B cell (primary cell): ENCODE data around the gene RPL27. TPM values are rescaled to one million over a fixed set of nuclear protein-coding genes. Genes with fewer than 3 reads are reported as not detected.

Source experiments
- ATAC-seq: fragments of 200-7000 bp; cut with Tn5 transposase; one replicate; pipeline ENCODE4 v1.10.0; 2021; ENCODE audit warnings: low read depth, mild to moderate bottlenecking, moderate number of reproducible peaks, moderate library complexity
- CTCF ChIA-PET: fragments of 350-600 bp; sonication (Branson Sonifier 250); formaldehyde crosslinking; loops from one replicate; lab custom pipeline; 2021; ENCODE audit warnings: antibody characterized with exemption, inconsistent platforms; lab: Charles Lee
- POLR2A ChIA-PET: fragments of 350-600 bp; sonication (Branson Sonifier 250); formaldehyde crosslinking; loops from one replicate; lab custom pipeline; 2021; ENCODE audit warnings: antibody characterized with exemption; lab: Charles Lee
- DNase-seq: peaks from one replicate; pipeline ENCODE4 v3.0.0; 2013
- H2AFZ ChIP-seq: 2 replicates; pipeline ENCODE4 v1.6.1; 2012; ENCODE audit warnings: mild to moderate bottlenecking, low read depth, low read length; ENCODE audit not compliant: insufficient read depth, poor library complexity, severe bottlenecking
- H3K27ac ChIP-seq, 2 donors: 1 replicate in 1 of 2; 2 replicates in 1 of 2; pipeline ENCODE4 v1.5.1; 2012 to 2013; ENCODE audit warnings: low read length in 2 of 2, mild to moderate bottlenecking in 2 of 2, moderate library complexity in 1 of 2
- H3K27me3 ChIP-seq, 4 experiments: fragments of 200-600 bp in 1 of 4; sonication (generic) in 1 of 4; replicated peaks in 1 of 4; 1 replicate in 2 of 4; 2 replicates in 2 of 4; pipeline versions ENCODE4 v1.6.1 to v1.7.0; 2013 to 2016; ENCODE audit warnings: low read length in 3 of 4, mild to moderate bottlenecking in 2 of 4, mixed read lengths in 1 of 4, moderate library complexity in 1 of 4; ENCODE audit not compliant: insufficient read depth in 4 of 4, control insufficient read depth in 3 of 4; ENCODE audit errors: control extremely low read depth in 1 of 4
- H3K36me3 ChIP-seq, 2 experiments: replicated peaks in 1 of 2; 1 replicate in 1 of 2; 2 replicates in 1 of 2; pipeline versions ENCODE4 v1.6.1 to v1.7.1; 2013; ENCODE audit warnings: low read length in 1 of 2; ENCODE audit not compliant: insufficient read depth in 2 of 2, control insufficient read depth in 1 of 2; ENCODE audit errors: control extremely low read depth in 1 of 2, extremely low read depth in 1 of 2
- H3K4me1 ChIP-seq, 2 donors: fragments of 200-600 bp in 1 of 2; sonication (generic) in 1 of 2; 1 replicate in 1 of 2; 2 replicates in 1 of 2; pipeline versions ENCODE4 v1.5.1 to v1.6.1; 2013 to 2017; ENCODE audit warnings: low read length in 2 of 2; ENCODE audit not compliant: control insufficient read depth in 2 of 2, insufficient read depth in 2 of 2
- H3K4me2 ChIP-seq: replicated peaks from 2 replicates; pipeline ENCODE3; 2012; ENCODE audit warnings: mild to moderate bottlenecking, low read depth, low read length; ENCODE audit not compliant: poor library complexity, severe bottlenecking
- H3K4me3 ChIP-seq, 5 experiments: fragments of 200-600 bp in 1 of 5; sonication (generic) in 1 of 5; 1 replicate in 3 of 5; 2 replicates in 2 of 5; pipeline versions ENCODE4 v1.5.1 to v1.7.0; 2011 to 2016; ENCODE audit warnings: low read length in 4 of 5, mild to moderate bottlenecking in 4 of 5, low read depth in 2 of 5, control low read depth in 1 of 5, moderate library complexity in 1 of 5; ENCODE audit not compliant: insufficient read depth in 1 of 5; ENCODE audit errors: control extremely low read depth in 1 of 5, extremely low read depth in 1 of 5
- H3K79me2 ChIP-seq: fragments of 200-600 bp; sonication (generic); one replicate; pipeline ENCODE4 v1.6.0; 2016; ENCODE audit warnings: low read length; ENCODE audit not compliant: control insufficient read depth, insufficient read depth
- H3K9ac ChIP-seq: fragments of 200-600 bp; sonication (generic); 2 replicates; pipeline ENCODE4 v1.6.1; 2017; ENCODE audit warnings: mild to moderate bottlenecking, low read length, moderate library complexity
- H3K9me3 ChIP-seq, 3 donors: one replicate each; pipeline versions ENCODE4 v1.6.1 to v1.7.1; 2013; ENCODE audit warnings: low read length in 2 of 3; ENCODE audit not compliant: control insufficient read depth in 2 of 3, insufficient read depth in 1 of 3; ENCODE audit errors: control extremely low read depth in 1 of 3
- H4K20me1 ChIP-seq: 2 replicates; pipeline ENCODE4 v1.6.0; 2012; ENCODE audit warnings: mild to moderate bottlenecking, low read length; ENCODE audit not compliant: insufficient read depth, control insufficient read depth, poor library complexity, severe bottlenecking
- H3K27ac Mint-ChIP-seq: one replicate; pipeline ENCODE4 v1.8.0; 2021; ENCODE audit warnings: mixed read lengths
- H3K27me3 Mint-ChIP-seq: one replicate; pipeline ENCODE4 v1.8.0; 2021; ENCODE audit warnings: mixed read lengths
- H3K4me1 Mint-ChIP-seq: one replicate; pipeline ENCODE4 v1.8.0; 2021; ENCODE audit warnings: mixed read lengths
- H3K4me3 Mint-ChIP-seq: one replicate; pipeline ENCODE4 v1.8.0; 2021; ENCODE audit warnings: mixed read lengths
- H3K9me3 Mint-ChIP-seq: one replicate; pipeline ENCODE4 v1.8.0; 2022; ENCODE audit warnings: mixed read lengths; ENCODE audit not compliant: insufficient read depth
- EZH2 ChIP-seq: IDR thresholded peaks from 2 replicates; pipeline ENCODE4 v1.6.1; 2012; ENCODE audit warnings: borderline replicate concordance, low read depth, mild to moderate bottlenecking, moderate library complexity, low read length; ENCODE audit not compliant: insufficient read depth, poor library complexity, severe bottlenecking
- WGBS: methylation state at CpG from one replicate; pipeline ENCODE4 v1.1.5; 2013; ENCODE audit warnings: missing lambda C conversion rate; ENCODE audit not compliant: insufficient coverage; 5-methylcytosine and 5-hydroxymethylcytosine counted together
- intact Hi-C: fragments of 100-400 bp; cut with micrococcal nuclease; formaldehyde crosslinking; loops from one replicate; pipeline ENCODE4 v1.10.0; 2022
- polyA plus RNA-seq: library from polyadenylated mRNA; depleted of rRNA; stranded (reverse); fragments of >200 nt; gene quantifications from 2 replicates; pipeline ENCODE4 v1.2.3, GENCODE V29; 2012
- total RNA-seq, 2 donors: library from RNA; stranded (reverse); fragments of 120-200 nt in 1 of 2; gene quantifications; 1 replicate in 1 of 2; 2 replicates in 1 of 2; pipeline versions ENCODE4 v1.2.3 to v1.2.4, GENCODE V29; 2013 to 2022
- TF ChIP-seq, protein P1 (sequence below): fragments of 200-600 bp; IDR thresholded peaks from one replicate; pipeline ENCODE4 v1.8.0; 2022; ENCODE audit warnings: antibody characterized with exemption, mild to moderate bottlenecking

RPL27 gene
- total and polyA plus RNA-seq, 2 donors (not counting 1 experiment from before 2014, with no cell fraction given): 1,087 to 3,493 TPM

DNA sequence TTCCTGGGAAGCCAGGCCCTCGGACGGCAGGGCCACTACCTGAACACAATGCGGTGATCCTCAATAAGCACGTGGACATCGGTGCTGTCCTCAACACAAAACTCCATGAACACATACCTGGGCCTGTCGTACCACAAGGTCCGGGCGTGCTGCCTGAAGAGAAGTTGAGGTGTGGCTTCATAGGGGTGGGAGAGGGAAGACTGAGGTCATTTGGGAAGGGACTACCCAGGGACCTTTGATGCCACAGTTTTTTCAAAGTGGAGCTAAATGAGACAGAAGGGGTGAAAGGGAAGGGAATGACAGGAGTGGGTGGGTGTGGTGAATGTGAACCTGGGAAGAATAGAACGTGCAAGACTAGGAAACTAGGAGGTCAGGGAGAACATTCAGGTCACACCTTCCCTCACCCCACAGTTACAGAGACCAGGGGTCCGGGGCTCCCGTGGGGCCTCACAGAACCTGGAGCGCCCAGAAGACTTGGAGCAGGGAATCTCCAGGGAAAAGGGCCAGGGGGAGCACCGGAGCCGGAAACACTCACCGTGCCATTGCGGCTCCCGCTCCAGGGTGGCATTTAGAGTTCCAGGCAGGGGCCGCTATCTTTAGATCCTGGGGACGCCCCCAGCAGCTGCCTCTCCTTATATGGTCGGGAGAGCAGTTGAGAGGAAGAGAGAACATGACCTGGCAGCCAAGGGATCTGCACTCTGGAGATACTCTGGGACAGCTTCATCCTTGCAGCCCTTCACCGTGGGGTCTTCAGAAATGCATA, 18.5 kb upstream of the RPL27 start, which contains the start of gene PTGES3L:
Gene PTGES3L (minus strand): TSS at position 570 of the 763 bp plus-strand sequence. CDS start 27 bp downstream, at position 543.
- Histone ChIP-seq H2AFZ (peak within 1 kb of the TSS; percentile 81), H3K27me3 (no peaks in the 10 kb centered on the region), H3K9me3 (no peaks in the 10 kb centered on the region), H3K27ac (peak within 1 kb of the TSS; percentile 80 to 86), H3K4me2 (peak within 1 kb of the TSS; percentile 93), H3K79me2 (peaks cover 48% of the 10 kb centered on the region), H4K20me1 (no peaks in the 10 kb centered on the region), H3K4me1 (peaks cover 38 to 48% of the 10 kb centered on the region in 2 donors), H3K4me3 (peak within 1 kb of the TSS; percentile 83 to 90 (median 88)), H3K9ac (peak within 1 kb of the TSS; percentile 79), H3K36me3 (peaks cover 0 to 3% of the 10 kb centered on the region in 2 experiments)
- H3K9me3 Mint-ChIP-seq: no peaks in the 10 kb centered on the region
- DNase-seq (no peak), ATAC-seq (peak; percentile 5)
- ChIA-PET CTCF (interaction anchor here (1.5 to 2.2 kb wide), 2 partner anchors 18 to 355 kb away, joined by 4 to 14 read pairs; partner anchors contain the start of gene RPL27), POLR2A (interaction anchor here (0.5 to 2.2 kb wide), 2 partner anchors 18 to 150 kb away, joined by 5 to 13 read pairs; partner anchors contain the start of gene RPL27)
- intact Hi-C loops: loop anchor here (1.0 to 10.0 kb wide), 7 partner anchors 15 to 409 kb away; partner anchors contain the start of genes AARSD1, PLEKHH3, PSME3 and RETREG3
- H3K27me3 Mint-ChIP-seq: no peaks in the 10 kb centered on the region
- TF ChIP-seq EZH2: no peak
- TF ChIP-seq, protein P1, sequence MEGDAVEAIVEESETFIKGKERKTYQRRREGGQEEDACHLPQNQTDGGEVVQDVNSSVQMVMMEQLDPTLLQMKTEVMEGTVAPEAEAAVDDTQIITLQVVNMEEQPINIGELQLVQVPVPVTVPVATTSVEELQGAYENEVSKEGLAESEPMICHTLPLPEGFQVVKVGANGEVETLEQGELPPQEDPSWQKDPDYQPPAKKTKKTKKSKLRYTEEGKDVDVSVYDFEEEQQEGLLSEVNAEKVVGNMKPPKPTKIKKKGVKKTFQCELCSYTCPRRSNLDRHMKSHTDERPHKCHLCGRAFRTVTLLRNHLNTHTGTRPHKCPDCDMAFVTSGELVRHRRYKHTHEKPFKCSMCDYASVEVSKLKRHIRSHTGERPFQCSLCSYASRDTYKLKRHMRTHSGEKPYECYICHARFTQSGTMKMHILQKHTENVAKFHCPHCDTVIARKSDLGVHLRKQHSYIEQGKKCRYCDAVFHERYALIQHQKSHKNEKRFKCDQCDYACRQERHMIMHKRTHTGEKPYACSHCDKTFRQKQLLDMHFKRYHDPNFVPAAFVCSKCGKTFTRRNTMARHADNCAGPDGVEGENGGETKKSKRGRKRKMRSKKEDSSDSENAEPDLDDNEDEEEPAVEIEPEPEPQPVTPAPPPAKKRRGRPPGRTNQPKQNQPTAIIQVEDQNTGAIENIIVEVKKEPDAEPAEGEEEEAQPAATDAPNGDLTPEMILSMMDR: no peak
- peak within 1 kb of the TSS; percentile 96 for H3K27ac Mint-ChIP-seq
- H3K4me1 Mint-ChIP-seq: peaks cover 39% of the 10 kb centered on the region
- 30% methylated on average over 18 of the region's 21 CpGs for WGBS
- peak within 1 kb of the TSS; percentile 99 for H3K4me3 Mint-ChIP-seq
